T-helper 1 cell (primary cell): Measurements from ENCODE around the gene CHST15.

Experiments used
- DNase-seq, 5 donors: peaks; one replicate each; pipeline ENCODE4 v3.0.0-alpha.2; 2012 to 2020

The CHST15 gene

DNA sequence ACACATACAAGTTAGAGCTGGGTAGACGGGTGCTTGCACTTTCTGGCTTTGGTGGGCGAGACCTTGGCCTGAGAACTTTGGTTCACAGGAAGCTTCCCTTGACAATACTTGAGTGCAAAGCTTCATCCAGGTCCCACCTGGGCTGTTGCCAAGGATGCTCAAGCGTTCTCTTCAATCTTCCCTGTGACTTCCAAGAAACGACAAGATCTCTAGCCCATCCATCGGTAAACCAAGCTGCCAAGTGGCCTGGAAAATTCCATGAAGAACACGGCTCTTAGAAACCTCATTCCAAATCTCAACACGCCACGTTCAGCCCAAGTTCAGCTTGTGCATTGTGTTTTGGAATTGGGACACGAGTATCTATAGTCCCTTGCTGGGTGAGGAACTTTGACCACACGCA is 84.7 kb downstream of the CHST15 start:
- DNase-seq, result no peak

DNA sequence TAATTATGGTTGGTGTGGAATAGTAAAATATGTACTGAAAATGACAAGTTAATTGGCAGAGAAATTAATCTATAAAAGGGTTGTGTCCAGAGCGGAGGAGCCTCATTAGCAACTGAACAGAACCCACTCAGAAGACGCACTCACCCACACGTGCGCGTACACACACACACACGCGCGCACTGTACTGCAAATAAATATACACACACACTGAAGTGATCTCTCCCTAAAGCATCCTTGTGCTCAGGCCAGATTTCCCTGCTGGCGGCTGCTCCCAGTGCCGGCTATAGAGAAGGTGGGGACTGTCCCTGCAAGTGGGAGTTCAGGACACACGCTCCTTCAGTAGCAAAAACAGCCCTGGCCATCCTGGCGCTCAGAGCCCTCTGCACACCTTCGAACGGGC is 85.2 kb downstream of the CHST15 start:
- DNase-seq, result no peak

DNA sequence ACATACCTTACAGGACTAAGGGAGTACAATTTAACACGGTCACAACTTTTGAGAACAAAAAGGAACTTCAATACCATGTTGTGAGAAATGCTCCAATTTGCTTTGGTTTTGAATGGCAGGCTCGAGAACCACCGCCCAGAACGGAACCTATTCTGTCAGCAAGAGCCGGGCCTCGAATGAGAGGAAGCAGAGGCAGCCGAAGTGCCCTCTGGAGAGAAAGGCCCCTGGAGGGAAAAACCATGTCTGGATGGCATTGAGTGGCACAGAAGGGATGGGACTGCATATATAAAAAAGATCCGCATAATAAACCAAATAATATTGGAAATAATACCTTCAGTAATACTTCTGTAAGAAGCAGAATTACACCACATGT is 85.6 kb downstream of the CHST15 start:
- no peak for DNase-seq

DNA sequence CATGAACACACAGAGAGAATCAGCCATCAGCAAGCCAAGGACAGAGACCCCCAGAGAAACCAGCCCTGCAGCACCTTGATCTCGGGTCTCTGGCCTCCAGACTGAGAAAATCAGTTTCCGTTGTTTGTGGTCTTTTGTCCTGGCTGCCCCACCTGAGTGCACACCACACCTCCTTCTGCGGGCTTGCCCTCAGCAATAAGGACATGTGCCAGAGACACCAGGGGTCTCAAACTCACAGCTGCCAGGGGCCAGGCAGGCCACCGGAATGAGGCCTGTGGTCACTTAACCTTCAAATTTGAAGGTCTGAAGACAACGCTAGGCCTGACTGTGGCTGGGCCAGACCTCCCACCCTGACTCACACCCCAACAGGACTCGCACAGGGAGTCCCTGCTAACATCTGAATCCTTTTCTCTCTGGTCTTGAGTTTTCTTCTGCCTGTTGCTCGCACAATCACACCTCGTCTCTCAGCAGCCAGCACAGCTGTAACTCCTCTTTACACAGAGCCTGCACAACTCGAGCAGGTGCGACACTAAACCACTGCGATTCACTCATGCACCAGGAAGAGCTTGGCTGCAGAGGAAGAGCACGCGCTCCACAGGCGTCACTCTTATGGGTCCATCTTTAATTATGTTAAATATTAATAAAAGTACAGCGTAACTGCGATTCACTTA is 86.2 kb downstream of the CHST15 start:
- DNase-seq, result no peak

DNA sequence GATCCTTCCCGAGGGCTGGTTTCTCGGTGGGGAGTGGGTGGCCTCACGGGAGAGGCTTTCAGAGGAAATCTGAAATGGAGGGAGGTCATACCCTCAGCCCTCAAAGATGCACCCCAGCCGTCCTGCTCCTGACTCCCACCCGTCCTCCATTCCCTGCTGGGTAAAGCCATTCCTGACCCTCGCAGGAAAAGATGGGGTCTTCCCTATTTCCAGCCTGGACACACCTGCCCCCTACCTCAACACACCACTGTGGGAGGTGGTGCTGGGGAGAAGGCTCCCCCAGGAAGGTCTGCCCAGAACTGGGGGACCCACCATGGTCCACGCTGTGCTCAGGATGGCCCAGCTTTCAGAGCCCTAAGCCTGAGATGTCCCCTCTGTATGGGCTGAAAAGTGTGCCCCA is 86.9 kb downstream of the CHST15 start:
- DNase-seq, result no peak

DNA sequence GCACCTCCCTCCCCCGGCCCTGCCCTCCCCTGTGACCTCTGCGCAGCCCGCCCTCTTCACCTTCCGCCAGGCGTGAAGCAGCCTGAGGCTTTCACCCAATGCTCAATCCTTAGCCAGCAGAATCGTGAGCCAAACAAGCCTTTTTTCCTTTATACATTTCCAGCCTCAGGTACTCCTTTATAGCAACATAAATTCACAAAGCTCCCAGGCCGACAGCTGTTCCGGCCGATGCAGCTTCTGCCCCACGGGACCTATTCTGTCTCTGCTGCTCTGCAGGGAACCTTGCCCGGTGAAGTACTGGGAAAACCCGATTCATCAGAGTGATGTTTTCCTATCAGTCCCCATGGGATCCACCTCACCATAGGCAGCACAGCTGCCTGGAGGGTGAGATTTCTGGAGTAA is 87.4 kb downstream of the CHST15 start:
- DNase-seq, result no peak

DNA sequence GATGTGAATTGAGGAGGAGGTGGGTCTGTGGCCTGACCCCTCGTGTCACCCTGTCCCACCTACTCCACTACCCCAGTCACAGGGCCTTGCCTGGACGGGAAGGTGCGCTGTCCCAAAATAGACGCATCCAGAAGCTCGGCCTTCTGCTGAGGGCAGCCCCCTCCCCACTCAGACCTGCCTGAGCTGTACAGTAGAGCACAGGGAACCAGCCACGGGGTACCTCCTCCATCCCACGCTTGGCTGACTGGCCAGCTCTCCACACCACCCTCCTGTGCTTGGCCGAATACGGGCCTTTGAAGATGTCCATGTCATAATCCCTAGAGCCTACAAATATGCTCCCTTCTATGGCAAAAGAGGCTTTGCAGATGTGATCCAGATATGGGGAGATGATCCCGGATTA is 88.3 kb downstream of the CHST15 start:
- DNase-seq, result no peak

DNA sequence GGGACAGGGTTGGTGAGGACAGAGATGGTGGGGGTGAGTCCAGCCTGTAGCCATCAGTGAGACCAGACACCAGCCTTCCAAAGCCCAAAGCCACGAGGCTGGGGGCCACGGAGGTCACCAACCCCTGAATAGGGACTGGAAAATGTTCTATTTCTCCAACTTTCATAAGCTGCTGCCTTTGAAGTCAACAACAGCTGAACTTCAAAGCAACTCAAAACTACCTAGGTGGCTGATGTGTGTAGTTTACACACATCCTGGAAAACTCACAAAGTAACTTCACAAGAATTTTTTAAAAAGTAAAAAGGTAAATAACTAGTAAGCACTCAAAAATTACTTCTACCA is 88.8 kb downstream of the CHST15 start:
- DNase-seq, result no peak

DNA sequence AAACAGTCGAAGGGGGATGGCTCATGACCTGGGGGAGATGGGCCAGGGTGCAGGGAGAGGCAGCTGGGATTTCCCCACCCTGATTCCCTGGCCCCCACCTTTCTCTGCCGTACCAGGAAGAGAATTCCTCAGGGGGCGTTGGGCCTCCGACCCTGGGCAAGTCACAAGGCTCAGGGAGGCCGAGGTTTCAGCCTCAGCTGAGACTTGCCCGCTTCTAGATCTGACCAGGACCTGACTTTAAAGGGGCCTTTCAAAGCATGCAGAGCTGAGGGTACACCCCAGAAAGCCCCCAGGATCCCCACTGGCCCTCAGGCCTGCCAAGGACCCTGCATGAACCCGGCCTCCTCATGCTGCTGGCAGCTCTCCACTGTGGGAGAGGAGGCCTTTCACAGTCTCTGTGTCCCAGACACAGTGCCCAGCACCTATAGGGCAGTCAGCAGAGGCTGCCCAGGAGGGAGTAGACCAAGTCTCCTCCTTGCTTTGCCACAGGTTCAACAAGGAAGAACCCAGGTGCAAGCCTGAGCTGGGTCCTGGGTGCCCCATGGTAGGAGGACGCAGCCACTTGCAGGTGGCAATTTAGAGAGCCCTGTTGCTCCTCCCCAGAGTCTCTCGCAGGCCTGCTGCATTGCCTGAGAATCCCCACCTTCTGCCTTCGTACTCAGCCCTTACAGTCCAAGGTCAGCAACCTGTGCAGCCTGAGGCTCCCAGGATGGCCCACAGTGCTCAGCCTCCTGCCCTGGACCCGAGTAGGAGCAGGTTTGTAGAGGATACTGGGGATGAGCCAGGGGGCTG is 89.3 kb downstream of the CHST15 start:
- DNase-seq, result no peak

DNA sequence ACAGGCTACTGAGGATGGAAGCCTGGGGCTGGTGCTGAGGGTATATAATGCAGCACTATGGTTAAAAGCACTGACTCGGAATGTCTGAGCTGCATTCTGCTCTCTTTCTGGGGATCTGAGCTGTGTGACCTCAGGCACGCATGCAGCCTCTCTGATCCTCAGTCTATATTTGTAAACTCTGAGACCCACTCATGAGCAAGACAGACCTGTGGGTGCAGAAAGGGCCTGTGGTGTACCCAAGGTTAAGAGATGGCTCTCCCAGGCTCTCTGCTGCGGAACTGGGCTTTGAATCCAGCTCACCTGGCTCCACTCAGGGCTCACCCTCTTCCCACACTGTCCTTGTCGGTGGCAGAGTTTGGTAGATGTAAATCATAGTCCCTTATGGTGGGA is 89.9 kb downstream of the CHST15 start:
- no peak for DNase-seq

DNA sequence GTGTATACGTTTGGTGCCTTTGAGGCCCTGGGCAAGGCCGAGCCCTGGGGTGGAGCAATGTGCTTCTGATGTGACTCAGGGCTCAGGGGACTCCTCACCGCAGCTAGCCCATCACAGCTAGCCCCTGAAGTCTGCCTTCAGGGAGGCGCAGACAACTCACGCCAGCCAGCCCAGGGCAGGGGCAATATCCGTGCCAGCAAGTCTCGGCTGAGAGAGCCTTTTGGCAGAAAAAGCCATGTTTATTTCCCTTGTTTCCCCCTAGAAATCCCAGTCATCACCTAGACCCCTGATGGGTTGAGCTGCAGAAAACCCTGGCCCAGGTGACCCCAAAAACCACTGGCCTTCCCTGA is 90.4 kb downstream of the CHST15 start:
- DNase-seq, result no peak

DNA sequence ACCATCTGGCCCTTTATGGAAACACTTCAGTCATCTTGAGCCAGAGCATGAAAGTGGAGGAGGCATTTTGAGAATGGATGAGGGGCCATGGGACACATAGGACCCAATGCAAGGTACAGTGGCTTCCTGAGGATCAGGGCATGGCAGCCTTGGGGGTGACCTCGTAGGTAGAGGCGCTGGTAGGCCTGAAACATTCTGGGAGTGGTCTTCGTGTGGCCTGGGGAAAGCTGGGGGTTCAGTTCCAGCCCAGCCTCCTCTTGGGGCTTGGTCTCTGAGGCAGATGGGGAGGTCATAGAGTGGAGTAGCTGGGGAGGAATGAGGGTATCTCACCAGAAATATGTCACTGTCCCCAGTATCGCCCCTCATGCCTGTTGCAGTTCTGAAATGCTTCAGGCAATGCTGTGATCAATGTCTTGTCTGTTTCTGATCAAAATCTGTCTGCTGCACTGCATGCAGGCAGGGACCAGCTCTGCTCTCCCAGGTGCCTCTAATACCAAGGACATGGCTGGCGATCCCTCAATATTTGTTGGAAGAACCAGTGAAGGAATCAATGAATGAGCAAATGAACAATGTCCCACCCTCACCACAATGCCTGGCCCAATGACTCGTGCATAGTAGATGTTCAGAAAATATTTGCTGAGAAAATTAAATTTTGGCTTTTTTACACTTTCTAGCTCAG is 90.9 kb downstream of the CHST15 start:
- DNase-seq, result no peak

DNA sequence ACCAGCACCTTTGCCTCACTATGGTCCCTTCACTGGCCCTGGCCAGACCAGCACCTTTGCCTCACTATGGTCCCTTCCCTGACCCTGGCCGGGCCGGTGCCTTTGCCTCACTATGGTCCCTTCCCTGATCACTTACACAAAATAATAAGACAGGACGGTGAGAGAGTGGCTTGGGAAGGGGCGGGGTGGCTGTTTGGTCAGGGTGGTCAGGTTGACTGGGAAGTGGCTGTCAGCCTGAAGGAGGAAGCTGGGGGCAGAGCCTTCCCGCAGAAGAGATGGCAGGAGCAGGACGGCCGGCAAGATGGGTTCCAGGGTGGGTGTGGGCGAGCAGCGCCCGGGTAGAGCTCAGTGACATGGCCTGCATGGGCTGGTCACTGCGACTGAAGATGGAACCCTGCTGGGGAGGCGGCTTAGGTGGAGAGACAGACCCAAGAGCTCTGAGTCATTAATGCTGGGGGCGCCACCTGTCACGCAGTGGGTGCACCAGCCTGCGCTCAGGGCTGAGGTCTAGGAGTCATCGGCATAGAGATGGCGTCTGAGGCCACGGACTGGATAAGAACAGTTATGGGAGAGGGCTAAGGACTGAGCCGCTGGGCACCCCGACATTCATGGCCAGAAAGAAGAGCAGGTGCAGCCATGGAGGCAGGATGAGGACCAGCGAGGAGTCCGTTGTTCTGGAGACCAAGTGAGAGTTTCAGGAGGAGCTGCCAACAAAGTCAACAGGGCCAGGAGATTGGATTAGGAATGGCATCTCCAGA is 91.8 kb downstream of the CHST15 start:
- no peak for DNase-seq

DNA sequence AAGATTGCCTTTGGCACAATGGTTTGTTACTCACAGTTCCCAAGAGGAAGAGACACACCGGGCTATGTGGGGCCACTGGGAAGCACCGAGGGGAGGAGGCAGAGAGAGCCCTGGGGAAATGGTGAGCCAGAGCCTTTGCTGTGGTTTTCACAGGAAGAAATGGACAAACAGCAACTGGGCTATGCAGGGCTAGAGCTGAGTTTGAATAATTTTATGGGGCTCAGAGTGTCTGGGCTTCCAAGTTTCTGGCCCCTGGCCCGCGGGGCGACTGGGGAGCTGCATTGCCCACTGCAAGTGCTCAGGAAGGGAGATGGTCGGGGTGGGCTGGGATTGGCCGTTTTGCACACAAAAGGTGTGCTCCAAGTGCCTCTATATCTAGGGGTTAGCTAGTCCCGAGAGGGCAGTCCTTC is 92.6 kb downstream of the CHST15 start:
- no peak for DNase-seq

DNA sequence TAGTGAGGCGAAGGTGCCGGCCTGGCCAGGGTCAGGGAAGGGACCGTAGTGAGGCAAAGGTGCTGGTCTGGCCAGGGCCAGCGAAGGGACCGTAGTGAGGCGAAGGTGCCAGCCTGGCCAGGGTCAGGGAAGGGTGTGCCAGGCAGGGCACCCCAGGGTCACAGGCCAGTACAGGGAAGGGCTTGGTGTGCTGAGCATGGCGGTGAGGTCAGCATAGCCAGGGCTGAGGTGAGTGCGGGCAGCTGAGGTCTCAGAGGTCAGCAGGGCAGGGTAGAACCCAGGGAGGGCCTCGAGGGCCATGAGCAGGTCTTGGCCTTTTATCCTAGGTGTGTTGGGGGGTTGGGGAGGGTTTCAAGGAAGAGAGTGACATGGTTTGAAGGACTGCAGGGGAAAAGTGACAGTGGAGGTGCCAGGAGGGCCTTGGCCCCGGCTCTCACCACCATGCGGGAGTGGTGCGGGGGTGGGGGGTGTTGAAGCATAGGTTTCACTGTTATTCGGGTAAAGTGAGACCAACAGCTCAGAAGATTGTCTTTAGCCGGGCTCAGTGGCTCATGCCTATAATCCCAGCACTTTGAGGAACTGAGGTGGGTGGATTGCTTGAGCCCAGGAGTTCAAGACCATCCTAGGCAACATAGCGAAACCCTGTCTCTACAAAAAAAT is 93.3 kb downstream of the CHST15 start:
- DNase-seq, result no peak

DNA sequence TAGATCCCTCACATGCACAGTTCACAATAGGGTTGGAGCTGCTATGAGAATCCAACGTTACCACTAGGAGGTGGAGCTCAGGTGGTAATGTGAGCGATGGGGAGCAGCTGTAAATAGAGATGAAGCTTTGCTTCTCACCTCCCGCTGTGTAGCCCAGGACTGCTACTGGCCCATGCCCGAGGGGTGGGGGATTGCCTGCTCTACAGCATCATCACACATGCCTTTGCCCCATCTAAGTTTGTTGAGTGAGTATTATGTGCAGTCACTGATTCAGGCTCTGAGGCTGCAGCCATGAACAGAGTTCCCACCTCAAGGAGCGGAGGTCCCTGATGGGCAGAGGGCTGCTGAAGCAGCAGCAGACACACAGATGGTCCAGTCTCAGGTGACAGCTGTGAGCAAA is 94.1 kb downstream of the CHST15 start:
- DNase-seq, result no peak

DNA sequence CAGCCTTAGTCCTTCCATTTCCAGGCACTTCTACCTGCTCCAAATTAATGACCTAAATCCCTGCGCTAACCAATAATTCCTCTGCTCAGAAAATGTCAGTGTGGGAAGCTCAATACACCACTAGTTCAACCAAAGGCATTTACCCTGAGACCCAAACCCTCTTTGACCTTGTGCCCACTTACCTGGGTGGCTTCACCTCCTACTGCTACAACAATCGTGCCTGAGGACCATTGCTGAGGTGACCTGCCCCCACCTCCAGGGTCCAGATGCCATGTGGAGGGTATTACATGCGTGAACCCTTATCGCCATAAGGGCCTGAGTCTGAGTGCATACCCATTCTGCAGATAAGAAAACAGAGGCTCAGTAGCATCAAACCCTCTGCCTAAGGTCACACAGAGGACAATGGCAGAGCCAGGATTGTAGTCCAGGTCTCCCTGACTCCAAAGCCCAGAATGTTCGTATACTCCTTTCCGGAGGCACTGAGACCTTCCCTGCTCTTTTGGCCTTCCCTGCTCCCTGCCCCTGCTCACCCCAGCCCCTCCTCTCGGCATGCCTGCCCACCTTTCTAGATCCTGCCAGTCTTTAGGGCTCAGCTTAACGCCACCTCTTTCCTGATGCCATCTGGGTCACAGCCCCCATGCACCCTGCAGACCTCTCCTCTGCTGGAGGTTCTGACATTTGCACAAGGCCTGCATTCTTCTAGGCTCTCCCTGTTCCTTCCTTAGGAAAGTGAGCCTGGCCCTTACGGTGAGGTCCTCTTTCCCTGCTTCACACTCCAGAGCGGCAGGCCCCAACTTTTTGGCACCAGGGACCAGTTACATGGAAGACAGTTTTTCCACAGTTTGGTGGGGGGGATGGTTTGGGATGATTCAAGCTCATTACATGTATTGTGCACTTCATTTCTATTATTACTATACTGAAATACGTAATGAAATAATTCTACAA is 94.9 kb downstream of the CHST15 start:
- DNase-seq, result no peak

DNA sequence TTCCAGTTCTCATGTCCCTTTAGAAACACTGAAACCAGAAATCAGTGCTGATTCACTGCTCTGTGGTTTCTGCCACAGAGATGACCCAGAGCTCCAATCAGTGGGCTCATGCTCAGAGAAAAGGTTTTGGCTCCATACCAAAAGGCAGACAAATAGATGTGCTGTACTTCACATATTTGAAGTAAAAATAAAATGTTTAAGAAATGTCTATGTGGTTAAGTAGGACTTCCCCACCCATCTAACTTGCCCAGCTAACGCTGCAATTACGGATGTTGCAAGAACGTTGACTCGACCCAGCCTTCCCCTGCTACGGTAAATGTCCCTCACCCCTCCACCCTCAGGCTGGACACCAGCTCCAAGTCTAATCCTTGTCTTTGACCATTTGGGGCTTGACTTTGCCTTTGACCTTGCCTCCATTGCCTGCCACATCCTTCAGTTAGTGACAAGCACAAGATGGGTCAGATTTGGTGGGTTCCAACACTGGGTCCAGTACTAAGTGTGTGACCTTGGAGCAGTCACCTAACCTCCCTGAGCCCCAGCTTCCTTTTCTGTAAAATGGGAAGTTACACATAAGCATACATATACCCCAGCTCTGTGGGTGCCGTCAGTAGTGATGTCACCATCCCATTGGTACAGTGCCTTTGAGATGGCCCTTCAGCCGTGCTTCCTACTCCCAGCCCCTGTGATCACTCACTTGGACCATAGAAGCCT is 95.8 kb downstream of the CHST15 start:
- no peak for DNase-seq

DNA sequence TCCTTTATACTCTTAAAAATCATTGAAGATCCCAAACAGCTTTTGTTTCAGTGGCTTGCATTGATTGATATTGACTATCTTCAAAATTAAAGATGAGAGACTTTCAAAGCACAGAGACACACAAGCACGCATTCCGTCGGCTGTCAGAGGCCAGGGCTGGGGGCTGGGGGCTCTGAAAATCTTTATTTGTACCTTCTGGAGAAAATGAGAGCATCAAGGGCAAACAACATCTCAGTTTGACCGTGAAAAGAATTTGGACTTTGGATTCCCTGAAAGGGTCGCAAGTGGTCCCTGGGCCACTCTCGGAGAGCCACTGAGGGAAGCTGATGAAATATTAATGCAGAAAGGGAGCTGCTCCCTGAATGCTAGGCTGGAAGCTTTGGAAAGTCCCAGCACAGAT is 96.4 kb downstream of the CHST15 start:
- no peak for DNase-seq

DNA sequence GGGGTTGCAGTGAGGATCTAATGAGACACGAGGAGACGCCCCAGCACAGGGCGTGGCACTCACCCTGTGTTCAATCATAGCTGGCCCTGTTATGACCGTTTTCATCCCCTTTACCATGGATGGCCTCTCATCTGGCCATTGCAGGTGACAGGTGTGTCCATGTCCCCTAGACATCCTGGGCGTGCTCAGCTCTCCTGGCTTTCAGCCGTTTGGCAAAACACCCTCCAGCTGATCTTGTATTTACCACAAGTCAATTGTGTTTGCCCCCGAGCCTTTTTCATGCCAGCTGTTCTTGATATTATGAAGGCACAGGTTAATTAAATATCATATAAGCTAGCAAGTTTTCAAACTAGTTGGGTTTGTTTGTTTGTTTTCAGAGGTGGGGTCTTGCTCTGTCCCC is 97.1 kb downstream of the CHST15 start:
- no peak for DNase-seq

DNA sequence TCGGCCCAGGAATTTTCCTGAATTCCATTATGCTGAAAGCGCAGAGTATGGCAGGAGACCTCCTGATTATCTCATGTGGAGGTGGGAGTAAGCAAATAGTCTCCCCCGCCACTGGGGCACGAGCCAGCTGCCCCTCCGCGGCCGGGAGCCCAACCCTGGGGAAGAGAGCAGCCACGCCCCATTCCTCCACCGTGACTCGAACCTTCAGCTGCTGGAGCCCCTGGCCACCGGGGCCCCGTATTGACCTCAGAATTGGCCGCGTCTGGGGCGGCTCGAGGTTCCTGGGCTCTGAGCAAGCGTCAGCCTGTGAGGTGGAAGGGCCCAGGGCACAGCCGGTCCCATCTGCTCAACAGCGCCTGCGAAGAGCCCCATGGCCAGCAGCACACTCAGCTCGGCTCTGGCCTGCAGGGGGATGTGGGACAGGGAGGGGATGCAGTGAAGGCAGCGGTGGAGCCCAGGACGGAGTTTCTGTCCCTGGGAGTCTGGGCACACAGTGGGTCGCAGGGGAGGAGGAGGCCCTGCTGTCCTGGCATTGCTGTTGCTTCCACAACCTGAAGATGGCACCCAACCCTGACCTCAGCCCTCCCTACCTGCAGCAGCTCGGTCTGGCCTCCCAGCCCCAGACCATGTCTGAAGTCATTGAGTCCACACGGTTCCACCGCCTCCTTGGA is 97.8 kb downstream of the CHST15 start:
- peak in 1 of 5 donors; percentile 18 for DNase-seq
